Right ventricle myocardium superior (tissue), 1 donor: ENCODE measurements around the gene MN1. TPM values are rescaled to one million over a fixed set of nuclear protein-coding genes. Genes with fewer than 3 reads are reported as not detected.

Experiments
- ATAC-seq: fragments of 200-7000 bp; cut with Tn5 transposase; one replicate; pipeline ENCODE4 v1.9.1; 2020; ENCODE audit warnings: mild to moderate bottlenecking; ENCODE audit not compliant: poor library complexity
- DNase-seq: peaks from one replicate; pipeline ENCODE4 v3.0.0-alpha.2; 2020
- intact Hi-C: fragments of 100-400 bp; cut with DNase I; formaldehyde crosslinking; loops from one replicate; pipeline ENCODE4 v1.11.2; 2022
- long read RNA-seq: library from polyadenylated mRNA; unstranded; transcript quantifications from one replicate; pipeline ENCODE4 v2.0.0, GENCODE V29; 2021
- total RNA-seq: library from RNA; stranded (reverse); fragmentation: NEBNext Ultra II Directional; extraction: Animal tissue kit (Norgen Biotek cat#: 25700); gene quantifications from one replicate; pipeline ENCODE4 v1.2.1, GENCODE V29; 2021
- donor health status: DM: no; HTN: yes; CAD: no; lungs with severe emphysema.

The MN1 gene
- 6.3 TPM for total RNA-seq
- long read RNA-seq, full-length matches to known transcripts = 6 of 15 reads
- long read RNA-seq, partial matches to known transcripts = 0 of 15 reads
- long read RNA-seq, other reads (novel, unspliced or antisense) = 9 of 15 reads

DNA sequence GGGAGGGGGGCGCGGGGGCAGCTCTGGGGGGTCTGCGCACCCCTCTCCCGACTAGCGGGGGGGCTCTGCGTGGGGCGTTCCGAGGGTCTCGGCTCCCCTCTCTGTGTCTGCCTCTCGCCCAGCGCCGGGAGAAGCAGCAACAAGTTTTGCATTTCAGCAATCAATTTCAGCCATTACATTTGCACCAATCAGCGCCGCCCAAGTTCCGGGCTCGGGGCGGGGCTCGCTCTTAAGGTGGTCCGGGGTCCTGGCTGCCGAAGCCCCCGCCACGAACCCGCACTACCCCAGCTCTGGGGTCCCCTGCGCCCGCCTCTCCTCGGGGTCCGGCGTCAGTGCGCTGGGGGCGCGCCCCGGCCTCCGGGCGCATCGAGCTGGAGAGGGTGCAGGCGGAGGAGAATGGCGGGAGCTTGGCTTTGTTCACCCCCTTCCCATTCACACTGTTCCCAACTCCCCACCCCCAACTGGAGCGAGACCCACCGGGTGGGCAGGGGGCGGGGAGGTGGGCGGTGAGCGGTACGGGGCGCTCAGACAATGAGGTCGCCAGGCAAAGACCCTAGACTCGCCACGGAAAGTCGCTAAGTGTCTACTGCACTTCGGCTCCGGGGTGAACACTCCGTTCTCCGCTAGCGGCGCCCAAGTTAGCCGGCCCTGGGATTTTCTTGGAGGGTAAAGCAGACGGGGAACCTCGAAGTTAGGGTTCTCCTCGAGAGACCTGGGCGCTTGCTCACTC, at the start of gene MN1:
TSS of gene MN1 (minus strand) at position 141 of the 730 bp plus-strand sequence. CDS start 1,213 bp downstream, outside the sequence.
- intact Hi-C loops = loop anchor here (5.0 to 10.0 kb wide), 3 partner anchors 314 to 1047 kb away; no protein-coding TSS in a partner anchor
- ATAC-seq = peak; percentile 75
- peak; percentile 79 for DNase-seq

DNA sequence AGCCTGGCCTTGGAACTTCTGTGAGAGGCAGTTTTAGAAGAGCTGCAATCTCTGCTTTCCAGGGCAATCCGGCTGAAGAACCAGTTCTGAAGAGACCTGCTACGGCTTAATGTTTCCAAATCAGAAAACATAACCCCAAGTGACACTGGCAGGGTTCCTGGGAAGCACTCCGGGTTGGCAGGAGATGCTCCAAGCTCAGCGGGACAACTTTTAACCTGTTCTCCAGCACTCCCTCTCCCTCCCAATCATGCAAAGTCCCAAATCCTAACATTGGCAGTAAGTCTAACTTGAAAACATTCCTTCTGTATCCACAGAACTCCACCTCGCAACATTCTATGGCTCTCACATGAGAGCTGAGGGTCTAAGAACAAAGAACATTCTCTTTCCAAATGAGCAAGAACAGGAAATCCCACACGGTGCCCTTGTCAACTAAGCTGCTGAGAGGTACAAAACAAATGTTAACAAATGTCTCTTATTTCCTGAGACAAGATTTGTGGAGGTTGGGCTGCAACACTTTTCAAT, 48.5 kb upstream of the MN1 start:
- DNase-seq (no peak), ATAC-seq (peak; percentile 78)
- intact Hi-C loops = no loop called here

DNA sequence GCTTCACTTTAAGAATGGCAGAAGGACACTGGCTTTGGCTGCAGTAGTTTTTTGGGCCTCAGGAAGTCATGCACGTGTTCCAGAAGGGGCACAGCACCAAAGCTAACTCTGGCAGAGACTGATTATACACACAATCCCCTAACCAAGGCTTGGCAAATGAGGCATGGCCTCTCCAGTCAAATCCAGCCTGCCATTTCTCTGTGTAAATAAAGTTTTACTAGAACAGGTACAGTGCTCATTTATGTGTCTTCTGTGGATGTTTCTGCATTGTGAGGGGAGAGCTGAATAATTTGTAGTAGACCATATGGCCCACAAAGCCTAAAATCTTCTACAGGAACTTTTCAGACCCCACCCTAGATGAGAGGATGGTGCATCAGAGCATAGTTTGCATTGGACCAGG, 46.4 kb upstream of the MN1 start:
- no peak for DNase-seq
- ATAC-seq = no peak
- intact Hi-C loops = no loop called here

DNA sequence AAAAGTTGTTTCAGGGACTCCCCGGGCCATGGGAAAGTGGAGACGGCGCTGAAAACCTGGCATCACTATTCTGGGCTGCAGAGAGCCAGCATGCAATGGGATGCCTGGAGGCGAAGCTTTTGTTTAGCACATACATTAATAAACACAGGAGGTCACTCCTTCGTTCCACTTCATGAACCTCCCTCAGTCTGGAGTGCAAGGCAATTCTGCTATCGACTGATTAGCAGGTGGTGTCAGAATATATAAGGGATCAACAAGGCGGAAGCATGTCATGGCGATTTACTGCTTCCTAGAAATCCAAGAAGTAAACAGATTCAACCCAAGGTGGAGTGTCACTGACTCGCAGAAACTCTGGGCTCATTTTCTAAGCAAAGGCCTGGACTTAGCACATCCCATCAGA, 45.4 kb upstream of the MN1 start:
- ATAC-seq = no peak
- intact Hi-C loops = no loop called here
- DNase-seq = no peak

DNA sequence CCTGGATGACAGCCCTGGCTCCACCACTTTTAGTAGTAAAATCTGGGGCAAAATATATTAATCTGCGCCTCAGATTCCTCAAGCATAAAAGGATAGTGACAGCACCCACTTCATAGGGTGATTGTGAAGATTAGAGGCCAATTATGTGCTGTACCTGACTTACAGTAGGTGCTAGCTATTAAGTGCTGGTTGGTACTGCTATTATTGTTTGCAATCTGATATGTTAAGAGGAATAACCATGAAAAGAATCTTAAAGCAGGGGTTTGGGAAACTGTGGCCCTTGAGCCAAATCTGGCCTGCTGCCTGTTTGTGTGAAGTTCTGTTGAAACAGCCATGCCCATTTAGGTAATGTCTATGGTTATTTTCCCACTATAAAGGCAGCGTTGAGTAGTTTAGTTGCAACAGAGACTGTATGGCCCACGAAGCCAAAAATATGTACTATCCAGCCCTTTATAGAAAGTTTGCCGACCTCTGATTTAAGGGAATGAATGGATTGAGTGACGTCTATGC, 44.7 kb upstream of the MN1 start:
- intact Hi-C loops = no loop called here
- no peak for ATAC-seq
- DNase-seq = no peak

DNA sequence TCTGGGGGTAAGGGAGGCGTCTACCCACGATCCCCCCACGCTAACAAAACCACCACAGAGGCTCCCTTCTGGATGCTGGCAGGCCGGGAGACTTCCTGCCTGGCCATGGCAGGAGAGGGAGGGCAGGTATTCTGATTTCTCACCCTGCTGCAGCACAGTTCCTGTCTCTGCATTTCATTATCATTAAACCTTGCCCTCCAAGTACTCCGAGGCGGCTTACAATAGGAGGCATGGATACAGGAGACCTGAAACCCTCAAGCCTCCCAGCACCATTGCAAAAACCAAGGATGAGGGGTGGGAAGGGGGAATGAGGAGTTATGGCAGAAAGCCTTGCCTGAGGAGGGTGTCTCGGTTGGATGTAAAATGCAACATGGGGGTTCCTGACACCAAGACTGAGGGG, 44.1 kb upstream of the MN1 start:
- no peak for ATAC-seq
- intact Hi-C loops = no loop called here
- no peak for DNase-seq

DNA sequence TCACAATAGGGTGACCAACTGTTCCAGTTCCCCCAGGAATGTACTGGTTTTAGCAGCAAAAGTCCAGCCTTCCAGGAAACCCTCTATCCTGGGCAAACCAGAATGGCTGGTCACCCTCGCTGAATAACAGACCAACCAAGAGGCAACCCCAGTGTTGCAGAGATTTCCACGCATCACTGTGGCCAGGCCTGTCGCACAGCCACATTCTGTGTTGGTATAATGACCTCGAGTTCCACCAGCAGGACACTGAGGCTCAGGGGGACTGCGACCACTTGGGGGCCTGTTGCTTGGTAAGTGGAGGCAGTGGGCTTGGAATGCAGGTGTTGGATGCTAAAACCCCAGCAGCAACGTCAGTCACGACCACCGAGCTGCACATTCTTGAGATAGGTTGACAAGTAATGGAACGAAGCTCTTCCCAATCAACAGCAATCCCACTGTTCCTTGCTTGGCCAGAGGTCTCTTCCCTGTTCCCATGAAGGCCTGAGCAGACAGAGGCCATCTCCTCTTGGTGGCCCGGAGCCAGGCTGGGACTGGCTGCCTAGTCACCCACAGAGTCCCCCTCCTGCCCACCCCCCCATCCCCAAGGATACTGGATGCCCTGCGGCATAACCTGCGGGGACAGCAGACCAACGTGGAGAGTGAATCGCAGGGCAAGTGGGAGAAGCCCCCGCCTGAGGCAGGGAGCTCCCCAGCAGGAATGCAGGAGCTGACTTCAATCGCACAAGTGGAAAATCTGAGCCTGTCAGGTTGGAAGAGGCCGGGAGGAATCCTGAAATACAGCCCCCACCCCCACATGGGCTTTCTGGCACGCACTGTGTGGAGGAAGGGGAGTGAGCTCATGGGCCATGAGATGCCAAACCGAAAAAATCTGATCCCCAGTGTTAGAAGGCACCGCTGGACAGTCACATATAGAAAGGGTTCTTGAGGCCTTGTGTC, 43.4 kb upstream of the MN1 start:
- no peak for ATAC-seq
- no peak for DNase-seq
- intact Hi-C loops = no loop called here

DNA sequence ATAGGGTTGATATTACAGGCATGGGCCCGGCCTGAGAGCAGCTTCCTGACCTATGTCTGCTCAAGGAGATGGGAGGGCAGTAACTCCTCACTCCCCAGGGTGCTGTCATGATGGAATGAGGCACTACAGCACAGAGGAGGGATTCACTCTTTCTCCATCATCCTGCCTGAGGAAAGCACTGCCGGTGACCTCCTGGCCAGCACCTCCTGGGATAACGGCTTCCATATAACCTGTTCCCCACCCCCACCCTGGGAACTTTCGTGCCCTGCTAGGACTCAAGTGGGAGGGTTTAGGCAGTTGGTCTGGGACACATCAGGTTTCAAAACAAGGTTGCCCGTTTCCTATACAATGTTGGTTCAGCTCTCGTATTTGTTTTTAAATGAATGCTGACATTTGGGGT, 42.7 kb upstream of the MN1 start:
- intact Hi-C loops = no loop called here
- no peak for ATAC-seq
- no peak for DNase-seq

DNA sequence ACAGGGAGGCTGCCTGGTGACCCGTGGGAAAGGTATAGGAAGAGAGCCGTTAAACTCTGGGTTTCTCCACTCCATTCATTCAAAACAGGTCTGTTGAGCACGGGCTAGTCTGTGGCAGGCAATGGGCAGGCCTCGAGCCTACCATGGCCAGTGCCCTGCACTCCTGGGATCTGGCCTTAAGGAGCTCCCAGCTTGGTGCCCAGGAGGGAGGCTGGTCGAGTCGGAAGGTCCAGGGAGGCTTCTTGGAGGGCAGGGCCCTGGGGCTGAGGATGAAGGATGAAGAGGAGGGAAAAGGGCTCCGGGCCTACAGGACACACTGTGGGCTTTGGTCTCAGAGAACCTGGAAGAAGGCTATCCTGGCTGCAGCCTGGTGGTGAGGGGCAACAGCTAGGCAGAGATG, 41.9 kb upstream of the MN1 start:
- no peak for ATAC-seq
- DNase-seq = no peak
- intact Hi-C loops = no loop called here

DNA sequence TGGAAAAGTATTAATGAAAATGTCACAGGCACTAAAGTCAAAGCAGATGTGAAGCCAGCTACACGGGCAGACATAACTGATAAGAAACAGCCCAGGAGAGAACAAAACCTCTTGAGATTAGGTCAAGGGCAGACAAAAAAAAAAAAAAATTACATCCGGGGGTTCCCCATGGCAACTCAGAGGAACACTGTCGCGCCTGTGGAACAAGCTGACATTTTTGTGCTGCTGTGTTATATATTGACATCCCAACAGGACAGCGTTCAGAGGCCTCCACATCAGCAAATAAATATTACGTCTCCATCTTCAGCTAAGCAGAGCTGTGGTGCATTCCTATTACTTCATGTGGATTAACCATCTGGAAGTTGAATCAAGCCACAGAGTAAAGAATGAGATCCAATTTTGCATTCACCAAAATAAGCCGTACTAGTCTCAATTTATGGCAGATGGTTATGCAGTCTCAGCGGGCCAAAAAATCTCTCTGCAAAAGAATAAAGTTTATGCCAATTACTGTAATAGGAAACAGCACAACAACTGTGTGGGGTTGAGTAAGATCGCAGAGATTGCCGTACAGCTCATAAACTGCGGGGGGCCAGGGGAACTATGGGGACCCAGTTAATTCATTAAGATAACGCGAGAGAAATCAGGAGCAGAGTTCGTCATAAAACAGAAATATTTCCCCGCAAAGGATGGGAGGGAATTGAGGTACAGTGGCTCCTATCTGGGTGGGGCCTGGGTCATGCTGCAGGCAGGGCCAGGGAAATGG, 41.3 kb upstream of the MN1 start:
- ATAC-seq (peak; percentile 55), DNase-seq (no peak)
- intact Hi-C loops = no loop called here

DNA sequence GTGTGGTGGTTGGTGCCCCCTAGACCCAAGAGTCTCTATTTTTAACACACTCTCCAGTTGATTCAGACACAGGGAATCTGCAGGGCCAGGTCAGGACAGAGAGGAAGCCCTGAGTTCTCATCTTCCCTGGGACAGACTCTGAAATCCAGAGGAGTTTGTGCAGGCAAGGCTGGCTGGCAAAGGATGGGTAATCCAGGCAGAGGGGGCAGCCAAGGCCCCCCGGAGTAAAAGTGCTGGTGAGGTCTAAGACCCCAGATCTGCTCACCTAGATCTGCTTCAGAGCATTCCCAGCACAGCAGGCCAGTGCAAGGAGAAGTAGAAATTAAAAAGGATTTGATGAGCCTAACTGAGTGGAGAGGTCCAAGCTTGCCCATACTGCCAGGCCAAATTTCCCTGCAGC, 40.6 kb upstream of the MN1 start:
- ATAC-seq (peak; percentile 40), DNase-seq (no peak)
- intact Hi-C loops = no loop called here

DNA sequence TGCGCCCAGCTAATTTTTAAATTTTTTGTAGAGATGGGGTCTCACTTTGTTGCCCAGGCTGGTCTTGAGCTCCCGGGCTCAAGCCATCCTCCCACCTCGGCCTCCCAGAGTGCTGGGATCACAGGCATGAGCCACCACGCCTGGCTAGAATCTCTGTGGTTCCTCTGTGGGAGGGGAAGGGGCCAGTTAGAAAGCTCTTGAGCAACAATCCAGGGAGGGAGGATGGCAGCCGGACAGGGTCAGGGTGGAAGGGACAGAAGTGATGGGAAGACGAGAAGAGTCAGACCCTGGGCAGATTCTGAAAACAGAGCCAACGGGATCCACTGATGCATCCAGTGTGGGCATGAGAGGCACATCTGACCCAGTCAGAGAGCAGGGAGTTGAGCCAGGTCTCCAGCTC, 38.9 kb upstream of the MN1 start:
- DNase-seq (no peak), ATAC-seq (no peak)

DNA sequence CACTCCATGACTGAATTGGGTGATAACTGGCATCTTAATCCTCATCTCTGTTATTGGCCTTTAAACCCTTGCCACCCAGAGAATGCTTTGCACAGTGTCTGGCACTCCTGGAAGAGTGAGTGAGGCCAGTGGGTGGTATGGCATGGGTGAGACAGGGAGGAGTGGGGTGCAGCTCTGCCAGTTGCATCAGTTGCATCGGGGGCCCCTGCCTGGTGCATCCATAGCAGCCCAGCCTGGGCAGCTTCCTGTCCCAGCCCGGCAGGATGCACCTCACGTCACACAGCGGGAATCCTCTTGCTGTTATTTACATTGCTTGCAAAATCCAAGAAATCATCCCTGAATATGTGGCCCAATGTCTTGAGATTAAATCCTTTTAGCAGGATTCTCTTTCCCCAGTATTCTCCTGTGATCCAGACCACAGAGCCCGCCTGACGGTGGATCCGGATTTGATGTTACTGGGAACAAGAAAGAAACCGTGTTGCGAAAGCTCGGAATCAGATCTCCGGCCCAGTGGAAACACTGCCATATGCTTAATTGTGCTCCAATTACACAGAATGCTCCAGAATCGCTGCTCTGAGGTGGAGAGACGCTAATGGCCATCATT, 37.6 kb upstream of the MN1 start:
- ATAC-seq (no peak), DNase-seq (no peak)
- intact Hi-C loops = no loop called here

More for the DNA sequence above, 38.9 kb upstream of the MN1 start:
- intact Hi-C loops = no loop called here

DNA sequence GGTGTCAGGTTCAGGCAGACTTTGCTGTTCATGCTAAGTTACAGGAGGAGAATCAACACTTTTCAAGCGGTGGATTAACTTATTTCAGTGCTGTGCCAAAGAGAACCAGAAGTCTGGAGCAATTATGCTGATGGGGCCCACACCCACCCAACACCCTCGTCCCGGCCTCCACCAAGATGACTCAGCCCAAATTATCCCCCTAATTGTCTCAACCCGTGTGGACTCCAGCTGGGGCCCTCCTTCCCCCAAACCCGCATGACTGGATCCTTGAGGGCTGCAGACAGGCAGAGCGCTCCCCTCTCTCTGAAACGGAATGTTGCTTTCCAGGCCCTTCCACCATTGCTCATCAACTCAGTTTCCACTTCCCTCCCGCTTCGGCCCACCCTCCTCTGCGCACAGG, 34.6 kb upstream of the MN1 start:
- no peak for DNase-seq
- intact Hi-C loops = no loop called here
- no peak for ATAC-seq

DNA sequence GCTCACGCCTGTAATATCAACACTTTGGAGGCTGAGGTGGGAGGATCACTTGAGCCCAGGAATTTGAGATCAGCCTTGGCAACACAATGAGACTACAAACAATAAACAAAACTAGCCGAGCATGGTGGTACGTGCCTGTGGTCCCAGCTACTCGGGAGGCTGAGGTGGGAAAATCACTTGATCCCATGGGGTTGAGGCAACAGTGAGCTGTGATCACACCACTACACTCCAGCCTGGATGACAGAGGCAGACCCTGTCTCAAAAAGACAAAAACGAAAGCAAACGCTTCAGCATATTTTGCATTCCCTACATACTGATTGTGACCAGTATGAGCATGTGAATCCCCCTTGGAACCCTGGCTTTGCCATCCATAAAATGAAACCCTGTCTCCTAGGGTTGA, 33.9 kb upstream of the MN1 start:
- intact Hi-C loops = no loop called here
- ATAC-seq = no peak
- no peak for DNase-seq

DNA sequence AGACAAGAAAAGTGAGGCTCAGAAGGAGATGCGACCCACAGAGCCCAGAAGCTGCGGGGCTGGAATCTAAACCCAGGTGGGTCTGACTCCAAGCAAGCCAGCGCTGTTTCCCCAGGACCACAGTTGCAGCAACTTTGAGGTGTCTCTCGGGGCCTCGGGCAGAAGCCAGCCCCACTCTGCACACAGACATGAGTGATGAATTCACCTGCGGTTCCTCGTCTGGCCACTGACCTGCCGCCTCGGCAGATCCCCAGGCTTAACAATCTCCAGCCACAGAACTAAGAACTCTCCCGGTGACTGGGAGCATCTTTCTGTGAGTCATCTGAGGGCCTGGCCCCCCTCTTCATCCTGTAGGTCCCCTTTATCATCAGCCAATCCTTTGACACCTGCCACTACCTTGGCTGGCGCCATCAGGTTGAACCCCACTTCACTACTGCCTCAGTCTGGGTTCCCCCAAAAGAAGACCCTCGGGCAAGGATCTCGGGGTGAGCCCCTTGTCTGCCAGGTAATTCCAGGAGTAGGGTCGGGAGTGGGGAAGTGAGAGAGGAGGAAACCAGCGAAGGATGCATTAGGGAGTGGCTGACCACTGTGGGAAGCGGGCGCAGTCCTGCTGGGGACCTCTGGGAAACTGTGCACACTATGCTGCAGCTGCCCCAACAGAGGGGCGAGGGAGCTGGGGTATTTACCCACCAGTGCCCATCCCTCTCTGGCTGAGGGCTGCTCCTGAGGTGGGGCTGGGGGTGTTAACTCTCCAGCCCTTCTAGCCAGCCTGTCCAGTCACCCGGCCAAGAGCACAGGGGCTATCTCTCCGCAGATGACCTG, 33.0 kb upstream of the MN1 start:
- intact Hi-C loops = no loop called here
- ATAC-seq (no peak), DNase-seq (no peak)

DNA sequence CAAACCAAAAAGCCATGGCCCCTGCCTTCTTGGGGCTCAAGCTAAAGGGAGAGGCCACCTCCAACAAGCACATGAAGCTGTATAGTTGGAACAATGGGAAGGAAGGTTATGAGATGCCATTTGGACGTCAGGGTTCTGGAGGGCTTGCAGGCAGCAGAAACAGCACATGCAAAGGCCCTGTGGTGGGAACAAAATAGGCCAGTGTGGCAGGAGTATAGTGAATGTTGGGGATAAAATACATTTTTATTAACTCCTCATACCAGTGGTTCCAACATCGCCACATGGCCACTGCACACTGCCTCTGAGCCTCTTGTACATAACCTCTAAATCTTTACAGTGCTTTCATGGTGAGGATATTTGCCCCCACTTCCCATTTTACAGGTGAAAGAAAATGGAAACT, 32.2 kb upstream of the MN1 start:
- ATAC-seq = no peak
- no peak for DNase-seq
- intact Hi-C loops = no loop called here
